ENCODE data around the gene JADE1.

JADE1 gene

DNA sequence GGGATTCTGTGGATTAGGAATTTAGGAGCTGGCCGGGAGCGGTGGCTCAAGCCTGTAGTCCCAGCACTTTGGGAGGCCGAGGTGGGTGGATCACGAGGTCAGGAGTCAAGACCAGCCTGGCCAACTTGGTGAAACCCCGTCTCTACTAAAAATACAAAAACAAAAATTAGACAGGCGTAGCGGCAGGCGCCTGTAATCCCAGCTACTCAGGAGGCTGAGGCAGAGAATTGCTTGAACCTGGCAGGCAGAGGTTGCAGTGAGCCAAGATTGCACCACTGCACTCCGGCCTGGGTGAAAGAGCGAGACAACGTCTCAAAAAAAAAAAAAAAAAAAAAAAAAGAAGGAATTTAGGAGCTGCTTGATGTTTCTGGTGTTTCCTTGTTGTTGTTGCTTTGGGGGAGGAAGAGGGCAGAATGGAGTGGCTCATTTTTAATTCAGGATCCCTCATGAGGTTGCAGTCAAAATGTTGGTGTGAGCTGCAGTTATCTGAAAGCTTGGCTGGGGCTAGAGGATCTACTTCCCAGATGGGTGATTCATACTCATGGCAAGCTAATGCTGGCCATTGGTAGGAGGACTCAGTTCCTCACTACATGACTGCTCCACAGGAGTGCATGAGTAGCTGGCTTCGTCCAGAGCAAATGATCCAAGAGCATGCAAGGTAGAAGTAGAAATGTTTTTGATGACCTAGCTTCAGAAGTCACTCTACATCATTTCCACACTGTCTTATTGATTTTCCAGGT lies 26.5 kb upstream of the JADE1 start:
- peaks cover 9% of the 10 kb centered on the region for H3K9me3 Mint-ChIP-seq
- no peak for TF ChIP-seq CTCF (IDR thresholded peaks at IDR 0.05)
- no peak for DNase-seq

DNA sequence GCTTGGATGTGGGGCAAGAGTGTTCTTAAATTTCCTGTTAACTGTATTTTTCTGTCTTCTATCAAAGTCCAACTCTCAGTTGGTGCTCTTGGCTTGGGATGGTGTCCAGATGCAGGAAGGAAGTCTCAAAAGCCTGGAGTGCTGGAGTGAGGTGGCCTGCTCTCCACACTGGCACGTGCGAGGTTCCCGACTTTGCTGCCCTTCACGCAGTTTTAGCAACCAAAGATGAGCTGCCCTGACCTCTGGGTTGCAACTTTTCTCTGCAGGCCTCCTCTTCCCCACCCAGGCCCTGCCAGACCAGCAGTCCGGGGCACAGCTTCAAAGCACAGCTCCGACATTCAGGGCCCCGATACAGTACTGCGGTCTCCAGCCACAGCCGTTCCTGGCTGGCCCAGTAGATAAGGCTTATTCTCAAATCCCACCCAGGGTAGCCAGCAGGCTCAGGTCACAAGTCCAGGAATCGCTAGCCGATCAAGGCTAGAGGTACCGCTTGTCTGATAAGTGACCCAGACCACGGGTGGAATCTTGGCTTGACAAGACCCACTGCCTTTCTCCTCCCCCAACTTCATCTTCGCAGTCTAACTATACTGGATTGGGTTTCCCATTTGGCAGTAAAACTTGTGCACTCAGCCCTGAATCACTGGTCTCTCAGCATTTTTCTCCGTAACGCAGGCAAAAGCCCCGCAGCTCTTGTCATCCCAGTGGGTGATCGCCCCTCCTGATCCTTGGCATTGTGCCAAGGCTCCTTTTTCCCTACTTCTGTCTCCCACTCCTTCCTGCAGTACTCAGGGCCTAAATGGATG lies 21.8 kb upstream of the JADE1 start:
- H3K4me1 Mint-ChIP-seq: peaks cover 11% of the 10 kb centered on the region
- H3K27ac Mint-ChIP-seq: peak overlapping the region; percentile 79
- no peak overlapping the region for H3K4me3 Mint-ChIP-seq
- TF ChIP-seq CTCF (IDR thresholded peaks at IDR 0.05): no peak
- no peaks in the 10 kb centered on the region for H3K36me3 Mint-ChIP-seq (ENCODE audit: low read depth)
- DNase-seq: peak; percentile 10
- peaks cover 4% of the 10 kb centered on the region for H3K27me3 Mint-ChIP-seq (ENCODE audit: low read depth, poor library complexity)
- H3K9me3 Mint-ChIP-seq: no peaks in the 10 kb centered on the region

More for the DNA sequence above, 26.5 kb upstream of the JADE1 start:
- Mint-ChIP-seq H3K27ac (peak overlapping the region; percentile 42), H3K4me3 (no peak overlapping the region), H3K27me3 (ENCODE audit: low read depth, poor library complexity) (peaks cover 5% of the 10 kb centered on the region), H3K36me3 (ENCODE audit: low read depth) (no peaks in the 10 kb centered on the region), H3K4me1 (peaks cover 21% of the 10 kb centered on the region)

DNA sequence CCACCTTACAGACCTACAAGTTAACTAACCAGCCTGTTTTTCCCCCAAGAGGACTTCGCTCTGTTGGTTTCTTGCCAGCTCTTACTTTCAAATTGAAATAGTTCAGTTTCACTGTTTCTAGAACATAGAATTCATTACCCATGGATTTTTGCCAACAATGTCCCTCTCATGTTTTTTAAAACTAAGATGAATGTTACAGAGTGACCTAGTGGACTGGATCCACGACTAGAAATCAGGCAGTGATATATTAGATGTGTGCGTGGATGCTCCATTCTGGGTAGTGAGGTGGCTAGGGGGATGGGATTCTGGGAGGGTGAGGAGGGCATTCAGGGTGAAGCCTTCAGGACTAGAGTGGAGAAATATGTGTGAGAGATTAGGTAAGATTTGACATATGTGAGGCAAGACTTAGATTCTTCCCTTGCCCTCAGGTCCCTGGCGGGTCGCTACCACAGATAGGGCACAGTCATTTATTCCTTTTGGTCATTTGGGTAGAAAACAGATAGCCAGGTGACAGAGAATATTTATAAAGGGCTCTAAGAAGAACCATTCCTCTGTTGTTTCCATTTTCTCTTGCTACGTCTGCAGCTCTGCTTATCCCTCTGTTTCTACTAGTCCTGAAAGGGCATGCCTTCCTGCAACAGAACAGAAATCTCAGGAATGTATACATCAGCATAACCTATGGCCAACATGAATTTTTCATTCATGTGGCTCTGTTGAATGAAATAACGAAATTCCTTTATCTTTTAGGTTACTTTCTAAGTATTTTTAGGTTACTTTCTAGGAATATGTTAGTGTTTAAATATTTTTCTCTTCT lies 15.4 kb upstream of the JADE1 start:
- DNase-seq: no peak

DNA sequence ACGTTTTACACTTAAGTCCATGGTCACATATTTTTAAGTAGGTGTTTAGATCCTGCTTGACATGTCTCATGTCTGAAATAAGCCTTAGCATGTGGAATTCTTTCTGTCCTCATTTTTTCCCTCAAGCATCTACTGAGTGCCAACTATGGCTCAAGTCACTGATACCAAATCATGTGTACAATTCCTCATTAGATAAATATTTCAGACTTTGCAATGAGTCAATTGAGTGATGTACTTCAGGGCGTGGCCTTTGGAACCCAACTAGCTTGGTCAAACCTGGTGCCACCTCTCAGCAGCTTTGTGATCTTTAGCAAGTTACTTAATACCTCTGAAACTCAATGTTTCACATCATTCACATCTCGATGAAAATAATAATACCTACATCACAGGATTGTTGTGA lies 12.6 kb upstream of the JADE1 start:
- no peak for DNase-seq
- no peak for TF ChIP-seq CTCF (IDR thresholded peaks at IDR 0.05)
- Mint-ChIP-seq H3K4me3 (no peak overlapping the region), H3K9me3 (no peaks in the 10 kb centered on the region), H3K27ac (no peak overlapping the region), H3K4me1 (peaks cover 4% of the 10 kb centered on the region), H3K27me3 (ENCODE audit: low read depth, poor library complexity) (peaks cover 2% of the 10 kb centered on the region), H3K36me3 (ENCODE audit: low read depth) (no peaks in the 10 kb centered on the region)

More for the DNA sequence above, 15.4 kb upstream of the JADE1 start:
- Mint-ChIP-seq H3K36me3 (ENCODE audit: low read depth) (no peaks in the 10 kb centered on the region), H3K4me1 (peaks cover 4% of the 10 kb centered on the region), H3K9me3 (no peaks in the 10 kb centered on the region), H3K27me3 (ENCODE audit: low read depth, poor library complexity) (peaks cover 4% of the 10 kb centered on the region), H3K4me3 (no peak overlapping the region), H3K27ac (no peak overlapping the region)
- no peak for TF ChIP-seq CTCF (IDR thresholded peaks at IDR 0.05)

DNA sequence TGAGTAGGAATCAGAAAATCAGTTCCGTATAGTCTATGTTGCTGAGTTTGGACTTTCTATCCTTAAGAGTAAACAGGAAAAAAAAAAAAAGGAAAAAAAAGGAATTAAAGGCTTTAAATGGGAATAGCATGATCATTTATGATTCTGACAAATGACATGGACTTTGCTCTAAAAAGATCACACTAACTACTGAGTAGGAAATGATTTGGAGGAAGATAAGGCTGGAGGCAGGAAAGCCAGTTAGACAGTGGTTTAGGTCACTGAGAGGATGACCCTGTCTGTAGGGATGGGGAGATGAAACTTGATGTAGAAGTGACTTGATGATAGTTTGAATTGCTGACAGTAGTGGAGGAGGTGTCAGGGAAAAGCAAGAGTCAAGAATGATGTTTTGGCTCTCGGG lies 9.2 kb upstream of the JADE1 start:
- H3K4me3 Mint-ChIP-seq: no peak overlapping the region
- TF ChIP-seq CTCF (IDR thresholded peaks at IDR 0.05): no peak
- H3K4me1 Mint-ChIP-seq: peaks cover 8% of the 10 kb centered on the region

More for the DNA sequence above, 9.2 kb upstream of the JADE1 start:
- no peak for DNase-seq
- peaks cover 3% of the 10 kb centered on the region for H3K27me3 Mint-ChIP-seq (ENCODE audit: low read depth, poor library complexity)
- H3K36me3 Mint-ChIP-seq (ENCODE audit: low read depth): no peaks in the 10 kb centered on the region
- no peak overlapping the region for H3K27ac Mint-ChIP-seq
- H3K9me3 Mint-ChIP-seq: no peaks in the 10 kb centered on the region
